ENCODE measurements around the gene ADPGK. TPM values are rescaled to one million over a fixed set of nuclear protein-coding genes. Genes with fewer than 3 reads are reported as not detected.

ADPGK gene
- total RNA-seq, 2 donors from 2014 or later, result 52.0 to 68.6 TPM

DNA sequence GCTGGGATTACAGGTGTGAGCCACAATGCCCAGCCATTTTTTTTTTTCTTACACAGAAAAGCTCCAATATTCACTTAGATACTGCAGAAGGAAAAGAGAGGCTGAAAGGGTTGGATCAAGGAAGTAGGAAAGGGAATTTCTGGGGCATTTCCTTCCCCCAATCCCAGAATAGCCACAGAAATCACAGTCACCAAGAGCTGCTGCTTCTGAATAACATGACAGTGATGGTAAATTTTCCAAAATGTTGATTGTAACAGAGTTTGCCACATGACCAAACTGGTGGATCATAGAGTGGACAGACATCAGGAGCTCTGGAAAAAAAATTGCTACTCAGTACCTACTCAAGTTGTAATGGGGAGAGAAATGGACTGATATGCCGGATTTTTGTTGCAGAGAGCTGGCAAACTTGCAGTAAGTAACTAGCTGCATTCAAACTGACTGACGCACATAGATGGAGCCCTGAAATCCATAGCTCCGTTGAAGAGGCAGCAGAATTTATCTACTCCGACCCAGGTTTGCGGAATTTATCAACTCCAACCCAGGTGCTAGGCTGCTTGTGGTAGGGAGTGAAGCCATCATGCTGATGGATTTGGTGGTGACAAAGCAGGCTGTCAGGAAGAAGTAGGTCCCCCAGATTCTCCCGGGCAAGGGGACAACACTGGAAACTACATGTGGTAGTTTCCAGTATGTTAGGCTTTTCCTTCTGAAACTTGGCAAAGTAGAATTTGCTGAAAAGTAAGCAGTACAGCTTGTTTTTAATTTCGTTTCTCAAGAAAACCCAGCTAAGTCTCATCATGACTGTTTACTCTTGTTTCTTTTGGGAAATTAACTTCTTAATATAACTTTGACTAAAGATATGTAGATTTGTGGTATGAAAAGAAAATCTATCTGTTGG, 10.5 kb upstream of the ADPGK start:
- H3K36me3 ChIP-seq (ENCODE audit: control insufficient read depth, insufficient read depth, low read length), result no peaks in the 10 kb centered on the region
- Mint-ChIP-seq H3K27me3 (ENCODE audit: insufficient read depth) (peaks cover 14% of the 10 kb centered on the region), H3K27ac (no peak overlapping the region), H3K4me1 (peaks cover 8% of the 10 kb centered on the region), H3K36me3 (ENCODE audit: low read depth) (no peaks in the 10 kb centered on the region), H3K9me3 (no peaks in the 10 kb centered on the region), H3K4me3 (no peak overlapping the region)
- no peaks in the 10 kb centered on the region for H3K4me1 ChIP-seq (ENCODE audit: control insufficient read depth, insufficient read depth, low read length)
- H3K27ac ChIP-seq (ENCODE audit: low read depth, low read length), result no peak overlapping the region
- WGBS, 2 experiments (ENCODE audit: insufficient coverage in 1 of 2, insufficient read length in 1 of 2), result 86 to 90% methylated on average over 7 of the region's 7 CpGs
- no peak overlapping the region for H3K9ac ChIP-seq (ENCODE audit: extremely low read depth, low read length, poor library complexity, severe bottlenecking)
- TF ChIP-seq, protein P1, sequence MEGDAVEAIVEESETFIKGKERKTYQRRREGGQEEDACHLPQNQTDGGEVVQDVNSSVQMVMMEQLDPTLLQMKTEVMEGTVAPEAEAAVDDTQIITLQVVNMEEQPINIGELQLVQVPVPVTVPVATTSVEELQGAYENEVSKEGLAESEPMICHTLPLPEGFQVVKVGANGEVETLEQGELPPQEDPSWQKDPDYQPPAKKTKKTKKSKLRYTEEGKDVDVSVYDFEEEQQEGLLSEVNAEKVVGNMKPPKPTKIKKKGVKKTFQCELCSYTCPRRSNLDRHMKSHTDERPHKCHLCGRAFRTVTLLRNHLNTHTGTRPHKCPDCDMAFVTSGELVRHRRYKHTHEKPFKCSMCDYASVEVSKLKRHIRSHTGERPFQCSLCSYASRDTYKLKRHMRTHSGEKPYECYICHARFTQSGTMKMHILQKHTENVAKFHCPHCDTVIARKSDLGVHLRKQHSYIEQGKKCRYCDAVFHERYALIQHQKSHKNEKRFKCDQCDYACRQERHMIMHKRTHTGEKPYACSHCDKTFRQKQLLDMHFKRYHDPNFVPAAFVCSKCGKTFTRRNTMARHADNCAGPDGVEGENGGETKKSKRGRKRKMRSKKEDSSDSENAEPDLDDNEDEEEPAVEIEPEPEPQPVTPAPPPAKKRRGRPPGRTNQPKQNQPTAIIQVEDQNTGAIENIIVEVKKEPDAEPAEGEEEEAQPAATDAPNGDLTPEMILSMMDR (conservative IDR thresholded peaks at IDR 0.05), result no peak
- no peak for DNase-seq
- H3K4me3 ChIP-seq (ENCODE audit: low read length), result no peak overlapping the region
- peaks cover 8% of the 10 kb centered on the region for H3K27me3 ChIP-seq (ENCODE audit: control insufficient read depth, insufficient read depth, low read length, poor library complexity, severe bottlenecking)
- no peaks in the 10 kb centered on the region for H3K9me3 ChIP-seq (ENCODE audit: control insufficient read depth, low read length)

DNA sequence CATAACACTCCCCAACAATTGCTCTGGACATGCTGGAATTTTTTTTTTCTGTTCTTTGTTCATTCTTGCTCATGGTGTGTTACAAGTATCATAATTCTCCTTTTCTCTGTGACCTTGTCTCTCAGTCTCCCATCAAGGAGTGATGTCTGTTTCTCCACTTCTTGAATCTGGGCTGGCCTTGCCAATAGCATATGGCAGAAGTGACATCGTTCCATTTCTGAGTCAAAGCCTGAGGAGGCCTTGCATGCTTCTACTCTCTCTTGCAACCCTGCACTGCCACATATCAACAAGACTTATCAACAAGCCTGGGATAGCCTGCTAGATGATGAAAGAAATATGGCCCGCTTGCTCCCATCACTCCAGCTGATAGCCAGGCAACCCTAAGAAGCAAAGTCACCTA, 8.9 kb upstream of the ADPGK start:
- no peak overlapping the region for H3K27ac Mint-ChIP-seq
- H3K27ac ChIP-seq (ENCODE audit: low read depth, low read length), result no peak overlapping the region
- no peak overlapping the region for H3K4me3 Mint-ChIP-seq
- no peaks in the 10 kb centered on the region for H3K36me3 ChIP-seq (ENCODE audit: control insufficient read depth, insufficient read depth, low read length)
- WGBS, 2 experiments (ENCODE audit: insufficient coverage in 1 of 2, insufficient read length in 1 of 2), result 88 to 98% methylated on average over 1 to 2 of the region's 2 CpGs
- no peak overlapping the region for H3K4me3 ChIP-seq (ENCODE audit: low read length)
- H3K9me3 ChIP-seq (ENCODE audit: control insufficient read depth, low read length), result no peaks in the 10 kb centered on the region
- no peak overlapping the region for H3K9ac ChIP-seq (ENCODE audit: extremely low read depth, low read length, poor library complexity, severe bottlenecking)
- DNase-seq, result no peak
- H3K4me1 ChIP-seq (ENCODE audit: control insufficient read depth, insufficient read depth, low read length), result no peaks in the 10 kb centered on the region
- H3K27me3 Mint-ChIP-seq (ENCODE audit: insufficient read depth), result peaks cover 14% of the 10 kb centered on the region
- TF ChIP-seq, protein P1 (conservative IDR thresholded peaks at IDR 0.05), result no peak
- H3K9me3 Mint-ChIP-seq, result no peaks in the 10 kb centered on the region
- H3K4me1 Mint-ChIP-seq, result peaks cover 2% of the 10 kb centered on the region
- peaks cover 8% of the 10 kb centered on the region for H3K27me3 ChIP-seq (ENCODE audit: control insufficient read depth, insufficient read depth, low read length, poor library complexity, severe bottlenecking)
- H3K36me3 Mint-ChIP-seq (ENCODE audit: low read depth), result no peaks in the 10 kb centered on the region

DNA sequence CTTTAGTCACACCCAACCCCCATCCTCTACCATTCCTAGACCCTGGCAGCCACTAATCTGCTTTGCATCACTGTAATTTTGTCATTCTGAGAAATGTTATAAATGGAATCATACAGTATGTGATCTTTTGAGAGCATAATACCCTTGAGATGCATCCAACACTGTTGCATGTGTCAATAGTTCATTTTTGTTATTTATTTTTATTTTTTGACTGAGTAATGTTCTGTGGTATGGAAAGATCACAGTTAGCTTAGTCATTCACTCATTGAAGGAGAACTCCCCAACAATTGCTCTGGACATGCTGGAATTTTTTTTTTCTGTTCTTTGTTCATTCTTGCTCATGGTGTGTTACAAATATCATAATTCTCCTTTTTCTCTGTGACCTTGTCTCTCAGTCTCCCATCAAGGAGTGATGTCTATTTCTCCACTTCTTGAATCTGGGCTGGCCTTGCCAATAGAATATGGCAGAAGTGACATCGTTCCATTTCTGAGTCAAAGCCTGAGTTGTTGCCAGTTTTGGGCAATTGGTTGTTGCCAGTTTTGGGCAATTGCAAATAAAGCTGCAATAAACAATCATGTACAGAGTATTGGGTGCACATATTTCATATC, 6.8 kb upstream of the ADPGK start:
- WGBS, 2 experiments (ENCODE audit: insufficient coverage in 1 of 2, insufficient read length in 1 of 2), result 82 to 100% methylated on average over 1 of the region's 1 CpG
- peaks cover 1% of the 10 kb centered on the region for H3K4me1 Mint-ChIP-seq
- TF ChIP-seq, protein P1 (conservative IDR thresholded peaks at IDR 0.05), result no peak
- no peaks in the 10 kb centered on the region for H3K27me3 ChIP-seq (ENCODE audit: control insufficient read depth, insufficient read depth, low read length, poor library complexity, severe bottlenecking)
- DNase-seq, result no peak
- H3K36me3 Mint-ChIP-seq (ENCODE audit: low read depth), result no peaks in the 10 kb centered on the region
- H3K27ac Mint-ChIP-seq, result no peak overlapping the region
- H3K4me1 ChIP-seq (ENCODE audit: control insufficient read depth, insufficient read depth, low read length), result no peaks in the 10 kb centered on the region
- no peak overlapping the region for H3K4me3 Mint-ChIP-seq
- no peak overlapping the region for H3K9ac ChIP-seq (ENCODE audit: extremely low read depth, low read length, poor library complexity, severe bottlenecking)
- no peaks in the 10 kb centered on the region for H3K9me3 ChIP-seq (ENCODE audit: control insufficient read depth, low read length)
- H3K9me3 Mint-ChIP-seq, result no peaks in the 10 kb centered on the region
- H3K27me3 Mint-ChIP-seq (ENCODE audit: insufficient read depth), result peaks cover 5% of the 10 kb centered on the region
- no peaks in the 10 kb centered on the region for H3K36me3 ChIP-seq (ENCODE audit: control insufficient read depth, insufficient read depth, low read length)
- H3K4me3 ChIP-seq (ENCODE audit: low read length), result no peak overlapping the region
- no peak overlapping the region for H3K27ac ChIP-seq (ENCODE audit: low read depth, low read length)

All from endodermal cell (in vitro differentiated cells).